DMS114 treated with DMSO at 0.1 percent for 48 hours (cell line): ENCODE measurements around the gene NRCAM.

Experiments used
- DNase-seq: peaks from one replicate; lab custom pipeline; 2025; ENCODE audit not compliant: unreplicated experiment; lab: John Stamatoyannopoulos, UW

NRCAM gene

GRCh38 chr7:108425714-108426275 lies 30.4 kb downstream of the NRCAM start:
- DNase-seq = no peak

- DNase-seq = no peak
These were observed 32.2 kb downstream of the NRCAM start for GRCh38 chr7:108424013-108424412.

- no peak for DNase-seq
These were observed 32.9 kb downstream of the NRCAM start for GRCh38 chr7:108423089-108423989.

- DNase-seq = no peak
These were observed 34.4 kb downstream of the NRCAM start for GRCh38 chr7:108421720-108422331.

GRCh38 chr7:108419961-108420908 lies 36.0 kb downstream of the NRCAM start:
- no peak for DNase-seq

GRCh38 chr7:108418946-108419345 lies 37.3 kb downstream of the NRCAM start:
- DNase-seq = no peak

GRCh38 chr7:108417926-108418325 lies 38.3 kb downstream of the NRCAM start:
- no peak for DNase-seq

- no peak for DNase-seq
These were observed 39.1 kb downstream of the NRCAM start for GRCh38 chr7:108417144-108417543.

GRCh38 chr7:108415821-108416536 lies 40.3 kb downstream of the NRCAM start:
- no peak for DNase-seq

- no peak for DNase-seq
These were observed 41.2 kb downstream of the NRCAM start for GRCh38 chr7:108415084-108415483.

GRCh38 chr7:108413782-108414492 lies 42.3 kb downstream of the NRCAM start:
- no peak for DNase-seq

- no peak for DNase-seq
These were observed 42.9 kb downstream of the NRCAM start for GRCh38 chr7:108413337-108413736.

- no peak for DNase-seq
These were observed 47.1 kb downstream of the NRCAM start for GRCh38 chr7:108409146-108409545.

GRCh38 chr7:108408296-108408991 lies 47.8 kb downstream of the NRCAM start:
- DNase-seq = no peak

GRCh38 chr7:108407676-108408075 lies 48.6 kb downstream of the NRCAM start:
- no peak for DNase-seq

GRCh38 chr7:108406222-108406890 lies 49.9 kb downstream of the NRCAM start:
- DNase-seq = no peak

GRCh38 chr7:108404509-108405420 lies 51.5 kb downstream of the NRCAM start:
- no peak for DNase-seq
